Fibroblast of mammary gland (primary cell): Measurements from ENCODE around the gene PTK6.

Experiments
- DNase-seq: peaks from one replicate; pipeline ENCODE4 v3.0.0-alpha.2; 2010; ENCODE audit warnings: low read depth
- H3K4me3 ChIP-seq: 2 replicates; pipeline ENCODE4 v1.5.1; 2011; ENCODE audit warnings: low read depth, mild to moderate bottlenecking, low read length, moderate library complexity; ENCODE audit not compliant: control insufficient read depth
- TF ChIP-seq, protein P1 (sequence below): conservative IDR thresholded peaks from 2 replicates; pipeline ENCODE4 v1.5.1; 2011; ENCODE audit warnings: low read depth, low read length, inconsistent platforms; ENCODE audit not compliant: control insufficient read depth, insufficient read depth

Gene PTK6

GRCh38 chr20:63544958-63545516 lies 7.9 kb upstream of the PTK6 start:
- no peak overlapping the region for H3K4me3 ChIP-seq
- TF ChIP-seq, protein P1, sequence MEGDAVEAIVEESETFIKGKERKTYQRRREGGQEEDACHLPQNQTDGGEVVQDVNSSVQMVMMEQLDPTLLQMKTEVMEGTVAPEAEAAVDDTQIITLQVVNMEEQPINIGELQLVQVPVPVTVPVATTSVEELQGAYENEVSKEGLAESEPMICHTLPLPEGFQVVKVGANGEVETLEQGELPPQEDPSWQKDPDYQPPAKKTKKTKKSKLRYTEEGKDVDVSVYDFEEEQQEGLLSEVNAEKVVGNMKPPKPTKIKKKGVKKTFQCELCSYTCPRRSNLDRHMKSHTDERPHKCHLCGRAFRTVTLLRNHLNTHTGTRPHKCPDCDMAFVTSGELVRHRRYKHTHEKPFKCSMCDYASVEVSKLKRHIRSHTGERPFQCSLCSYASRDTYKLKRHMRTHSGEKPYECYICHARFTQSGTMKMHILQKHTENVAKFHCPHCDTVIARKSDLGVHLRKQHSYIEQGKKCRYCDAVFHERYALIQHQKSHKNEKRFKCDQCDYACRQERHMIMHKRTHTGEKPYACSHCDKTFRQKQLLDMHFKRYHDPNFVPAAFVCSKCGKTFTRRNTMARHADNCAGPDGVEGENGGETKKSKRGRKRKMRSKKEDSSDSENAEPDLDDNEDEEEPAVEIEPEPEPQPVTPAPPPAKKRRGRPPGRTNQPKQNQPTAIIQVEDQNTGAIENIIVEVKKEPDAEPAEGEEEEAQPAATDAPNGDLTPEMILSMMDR = no peak

GRCh38 chr20:63544241-63544957 lies 7.2 kb upstream of the PTK6 start:
- H3K4me3 ChIP-seq = no peak overlapping the region
- TF ChIP-seq, protein P1 = no peak
- no peak for DNase-seq

More at GRCh38 chr20:63544958-63545516, 7.9 kb upstream of the PTK6 start:
- no peak for DNase-seq

GRCh38 chr20:63543733-63544132 lies 6.6 kb upstream of the PTK6 start:
- no peak for DNase-seq
- TF ChIP-seq, protein P1 = no peak
- no peak overlapping the region for H3K4me3 ChIP-seq

DNA sequence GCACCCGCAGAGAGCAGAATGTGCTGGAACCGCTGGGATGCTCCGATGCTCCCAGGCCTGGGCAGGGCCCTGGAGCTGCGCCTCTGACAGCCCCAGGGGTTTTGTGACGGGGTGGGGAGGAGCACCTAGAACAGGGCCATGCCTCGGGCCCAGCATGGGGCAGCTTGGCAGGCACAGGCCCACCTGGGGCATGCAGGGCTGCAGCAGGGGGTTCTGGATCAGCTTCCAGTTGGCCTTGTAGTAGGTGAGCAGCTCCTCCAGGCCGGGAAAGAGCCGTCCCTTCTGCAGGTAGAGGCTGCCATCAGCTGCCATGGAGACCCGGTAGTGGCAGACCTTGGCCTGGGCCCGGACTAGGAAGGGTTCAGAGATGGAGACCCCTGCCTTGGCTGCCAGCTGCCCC lies 6.0 kb upstream of the PTK6 start:
- no peak for DNase-seq
- H3K4me3 ChIP-seq = no peak overlapping the region
- TF ChIP-seq, protein P1 = no peak

GRCh38 chr20:63542696-63543095 lies 5.5 kb upstream of the PTK6 start:
- H3K4me3 ChIP-seq = no peak overlapping the region
- TF ChIP-seq, protein P1 = no peak
- no peak for DNase-seq

- DNase-seq = no peak
- TF ChIP-seq, protein P1 = no peak
- no peak overlapping the region for H3K4me3 ChIP-seq
Observed at GRCh38 chr20:63542031-63542559, 4.9 kb upstream of the PTK6 start.
